Trophoblast cell (in vitro differentiated cells and primary cell): Measurements from ENCODE around the gene USP20.

Experiments
- DNase-seq, 2 donors: peaks; one replicate each; pipeline ENCODE4 v3.0.0-alpha.2; 2016
- H2AFZ ChIP-seq: 2 replicates; pipeline ENCODE4 v1.6.1; 2013; ENCODE audit warnings: low read length, moderate library complexity, mild to moderate bottlenecking; ENCODE audit not compliant: insufficient read depth, poor library complexity
- H2AK5ac ChIP-seq: 2 replicates; pipeline ENCODE4 v1.6.1; 2013; ENCODE audit warnings: mild to moderate bottlenecking, low read length
- H2BK120ac ChIP-seq: 2 replicates; pipeline ENCODE4 v1.6.1; 2013; ENCODE audit warnings: low read length, mild to moderate bottlenecking, moderate library complexity; ENCODE audit not compliant: insufficient read depth, poor library complexity
- H2BK12ac ChIP-seq: 2 replicates; pipeline ENCODE4 v1.6.1; 2013; ENCODE audit warnings: mild to moderate bottlenecking, low read length, moderate library complexity
- H2BK5ac ChIP-seq: 2 replicates; pipeline ENCODE4 v1.6.1; 2013; ENCODE audit warnings: low read length, low read depth, moderate library complexity, mild to moderate bottlenecking; ENCODE audit not compliant: poor library complexity
- H3K14ac ChIP-seq: 2 replicates; pipeline ENCODE4 v1.6.1; 2013; ENCODE audit warnings: mild to moderate bottlenecking, low read length
- H3K18ac ChIP-seq: 2 replicates; pipeline ENCODE4 v1.6.1; 2013; ENCODE audit warnings: mild to moderate bottlenecking, low read length
- H3K23ac ChIP-seq: 2 replicates; pipeline ENCODE4 v1.6.1; 2013; ENCODE audit warnings: low read length
- H3K27ac ChIP-seq: 2 replicates; pipeline ENCODE4 v1.5.1; 2013; ENCODE audit warnings: low read depth, mild to moderate bottlenecking, inconsistent platforms, low read length, moderate library complexity
- H3K27me3 ChIP-seq: 2 replicates; pipeline ENCODE4 v1.6.1; 2013; ENCODE audit warnings: inconsistent platforms, mild to moderate bottlenecking, low read length, moderate library complexity; ENCODE audit not compliant: insufficient read depth
- H3K36me3 ChIP-seq, 2 experiments: 1 replicate in 1 of 2; 2 replicates in 1 of 2; pipeline ENCODE4 v1.6.1; 2013; ENCODE audit warnings: low read length in 2 of 2, mild to moderate bottlenecking in 2 of 2, moderate library complexity in 1 of 2; ENCODE audit not compliant: insufficient read depth in 2 of 2, control insufficient read depth in 1 of 2
- H3K4ac ChIP-seq: 2 replicates; pipeline ENCODE4 v1.6.1; 2013; ENCODE audit warnings: low read depth, mild to moderate bottlenecking, low read length, moderate library complexity
- H3K4me1 ChIP-seq, 2 experiments: 1 replicate in 1 of 2; 2 replicates in 1 of 2; pipeline ENCODE4 v1.6.1; 2013; ENCODE audit warnings: low read length in 2 of 2, mild to moderate bottlenecking in 2 of 2, moderate library complexity in 1 of 2; ENCODE audit not compliant: insufficient read depth in 2 of 2, control insufficient read depth in 1 of 2
- H3K4me2 ChIP-seq: 2 replicates; pipeline ENCODE4 v1.6.1; 2013; ENCODE audit warnings: inconsistent platforms, mild to moderate bottlenecking, low read length, moderate library complexity
- H3K4me3 ChIP-seq: 2 replicates; pipeline ENCODE4 v1.5.1; 2013; ENCODE audit warnings: mild to moderate bottlenecking, low read depth, low read length, inconsistent platforms
- H3K79me1 ChIP-seq: one replicate; pipeline ENCODE4 v1.6.1; 2013; ENCODE audit warnings: low read length
- H3K79me2 ChIP-seq: 2 replicates; pipeline ENCODE4 v1.6.1; 2013; ENCODE audit warnings: low read length, mild to moderate bottlenecking; ENCODE audit not compliant: control insufficient read depth, insufficient read depth, poor library complexity
- H3K9ac ChIP-seq: 2 replicates; pipeline ENCODE4 v1.6.1; 2013; ENCODE audit warnings: mild to moderate bottlenecking, low read length
- H3K9me3 ChIP-seq: 2 replicates; pipeline ENCODE4 v1.6.1; 2013; ENCODE audit warnings: low read depth, mild to moderate bottlenecking, control low read depth, inconsistent platforms, low read length; ENCODE audit not compliant: insufficient read depth
- H4K12ac ChIP-seq: 2 replicates; pipeline ENCODE4 v1.6.1; 2013; ENCODE audit warnings: low read depth, mild to moderate bottlenecking, low read length, moderate library complexity
- H4K8ac ChIP-seq: 2 replicates; pipeline ENCODE4 v1.6.1; 2013; ENCODE audit warnings: low read depth, mild to moderate bottlenecking, low read length, moderate library complexity
- H4K91ac ChIP-seq: one replicate; pipeline ENCODE4 v1.6.1; 2013; ENCODE audit warnings: low read depth, mild to moderate bottlenecking, low read length, moderate library complexity
- WGBS: extraction: QIAGEN DNeasy Blood & Tissue Kit; methylation state at CpG from one replicate; pipeline ENCODE4 v1.1.7; 2013; ENCODE audit warnings: missing lambda C conversion rate; ENCODE audit not compliant: insufficient read length, insufficient coverage; ENCODE audit errors: extremely low coverage; 5-methylcytosine and 5-hydroxymethylcytosine counted together

USP20 gene

DNA sequence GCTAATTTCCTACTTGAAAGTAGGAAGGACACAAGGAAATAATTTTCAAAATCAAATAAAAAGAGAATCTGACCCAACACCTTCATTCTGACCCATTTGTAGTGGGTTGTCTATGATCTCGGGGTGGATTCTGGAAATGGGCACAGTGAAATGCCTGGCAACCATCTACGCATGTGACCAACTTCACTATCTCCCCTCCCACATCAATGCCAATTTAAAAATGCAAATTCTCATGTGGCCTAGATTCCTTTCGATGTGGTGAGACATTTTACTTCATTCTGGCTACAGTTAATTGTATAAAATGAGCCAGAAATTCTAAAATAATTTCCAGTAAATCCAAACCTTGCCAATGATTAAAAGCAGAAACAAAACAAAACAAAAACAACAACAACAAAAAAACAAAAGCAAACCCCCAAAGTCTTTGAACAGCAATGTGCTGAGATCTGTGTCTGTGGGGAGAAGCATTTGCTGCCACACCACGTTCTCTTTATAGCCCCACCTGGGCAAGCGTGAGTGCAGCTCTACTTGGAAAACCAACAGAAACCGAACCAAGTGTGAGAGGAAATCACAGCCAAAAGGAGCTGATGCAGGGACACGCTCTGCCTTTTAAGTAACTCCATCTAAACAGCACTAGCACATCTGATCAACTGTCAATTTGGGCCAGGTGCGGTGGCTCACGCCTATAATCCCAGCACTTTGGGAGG is 59.0 kb downstream of the USP20 start:
- Histone ChIP-seq H3K4me3 (no peak overlapping the region), H2BK12ac (no peak overlapping the region), H2BK120ac (no peak overlapping the region), H3K23ac (no peak overlapping the region), H4K12ac (no peak overlapping the region), H3K36me3 (peaks cover 6 to 16% of the 10 kb centered on the region in 2 experiments), H3K14ac (no peak overlapping the region), H3K9me3 (no peaks in the 10 kb centered on the region), H3K27ac (no peak overlapping the region), H3K4me1 (no peaks in the 10 kb centered on the region), H4K8ac (no peak overlapping the region), H3K4me2 (no peak overlapping the region), H4K91ac (no peak overlapping the region), H3K18ac (no peak overlapping the region), H2AK5ac (no peak overlapping the region), H2AFZ (no peak overlapping the region), H3K27me3 (no peaks in the 10 kb centered on the region), H3K4ac (no peak overlapping the region), H3K79me2 (no peaks in the 10 kb centered on the region), H3K9ac (no peak overlapping the region), H2BK5ac (no peak overlapping the region), H3K79me1 (no peaks in the 10 kb centered on the region)
- DNase-seq = no peak
- no CpG with 5 or more reads among the region's 9 CpGs for WGBS

DNA sequence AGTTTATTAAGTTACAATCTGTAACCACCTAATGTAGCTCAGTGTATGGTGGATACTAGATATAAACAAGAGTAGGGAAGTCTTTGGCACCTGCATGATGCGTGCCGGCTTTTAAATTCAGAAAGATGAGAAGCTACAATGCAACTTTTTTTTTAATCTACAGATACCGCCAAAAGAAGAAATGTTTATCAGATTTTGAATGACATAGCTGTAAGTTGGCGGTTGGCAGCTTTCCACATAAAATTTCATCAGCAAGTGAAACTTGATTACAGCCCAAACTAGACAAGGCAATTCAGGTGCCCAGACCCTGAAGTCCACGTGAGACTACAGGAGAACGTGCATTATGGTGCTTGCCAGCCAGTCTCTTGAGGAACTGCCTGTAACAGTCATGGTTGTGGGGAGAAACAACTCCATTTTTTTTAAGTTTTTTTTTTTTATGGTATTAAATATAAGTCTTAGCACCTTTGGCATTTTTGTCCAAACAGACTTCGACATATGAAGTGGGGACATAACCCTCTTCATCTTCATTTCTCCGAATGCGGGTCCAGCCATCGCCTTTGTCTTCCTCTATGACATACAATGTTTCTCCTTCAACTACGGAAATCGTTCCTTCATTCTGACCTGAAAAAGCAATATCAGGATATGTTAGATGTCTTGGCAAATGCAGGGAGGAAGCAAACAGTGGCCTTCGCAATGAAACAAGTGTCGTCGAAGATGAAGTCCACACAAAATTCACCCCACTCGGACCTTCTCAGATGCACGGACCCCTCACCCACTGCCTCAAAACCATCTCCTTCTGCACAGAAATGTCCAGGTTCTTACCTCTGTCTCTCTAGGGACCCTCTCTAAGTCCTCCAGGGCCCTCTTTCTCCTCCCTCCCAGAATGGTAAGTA is 60.4 kb downstream of the USP20 start:
- WGBS = no CpG with 5 or more reads among the region's 17 CpGs
- H3K14ac ChIP-seq = no peak overlapping the region

DNA sequence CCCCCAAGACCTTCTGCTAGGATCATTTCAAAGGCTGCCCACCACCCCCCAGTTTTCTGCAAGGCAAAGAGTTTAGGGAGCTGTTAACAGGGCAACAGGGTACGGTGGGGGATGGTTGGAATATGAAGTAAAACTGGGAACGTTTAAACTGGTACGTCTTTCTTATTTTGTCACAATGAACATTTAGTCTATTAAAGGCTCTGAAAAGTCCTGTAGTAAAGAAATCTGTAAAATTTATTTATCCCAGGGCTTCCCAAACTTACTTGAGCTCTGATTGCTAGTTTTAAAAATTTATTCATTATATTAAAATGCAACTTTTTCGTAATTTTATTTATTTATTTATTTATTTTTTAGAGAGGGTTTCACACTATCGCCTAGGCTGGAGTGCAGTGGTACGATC is 62.0 kb downstream of the USP20 start:
- no peak overlapping the region for H3K14ac ChIP-seq
- no peaks in the 10 kb centered on the region for H3K9me3 ChIP-seq
- no peak overlapping the region for H3K23ac ChIP-seq
- no peak for DNase-seq
- H3K79me2 ChIP-seq = no peaks in the 10 kb centered on the region
- H3K9ac ChIP-seq = no peak overlapping the region
- H3K4ac ChIP-seq = no peak overlapping the region
- no peak overlapping the region for H2BK120ac ChIP-seq
- no peak overlapping the region for H4K8ac ChIP-seq
- H2AK5ac ChIP-seq = no peak overlapping the region
- no CpG with 5 or more reads among the region's 6 CpGs for WGBS
- no peak overlapping the region for H4K12ac ChIP-seq
- H2BK12ac ChIP-seq = no peak overlapping the region
- H3K79me1 ChIP-seq = no peaks in the 10 kb centered on the region
- no peak overlapping the region for H4K91ac ChIP-seq
- no peak overlapping the region for H2BK5ac ChIP-seq
- H3K36me3 ChIP-seq = peaks cover 8 to 20% of the 10 kb centered on the region in 2 experiments
- H3K4me1 ChIP-seq = no peaks in the 10 kb centered on the region
- no peak overlapping the region for H3K4me3 ChIP-seq
- H3K18ac ChIP-seq = no peak overlapping the region
- H3K27me3 ChIP-seq = no peaks in the 10 kb centered on the region
- no peak overlapping the region for H2AFZ ChIP-seq
- H3K4me2 ChIP-seq = no peak overlapping the region
- no peak overlapping the region for H3K27ac ChIP-seq

More for the DNA sequence above, 60.4 kb downstream of the USP20 start:
- Histone ChIP-seq H2BK12ac (no peak overlapping the region), H2AFZ (no peak overlapping the region), H3K23ac (no peak overlapping the region), H3K9me3 (no peaks in the 10 kb centered on the region), H3K4me3 (no peak overlapping the region), H2AK5ac (no peak overlapping the region), H3K4me2 (no peak overlapping the region), H3K4me1 (no peaks in the 10 kb centered on the region), H4K8ac (no peak overlapping the region), H3K27ac (no peak overlapping the region), H3K79me1 (no peaks in the 10 kb centered on the region), H3K27me3 (no peaks in the 10 kb centered on the region), H3K4ac (no peak overlapping the region), H3K9ac (no peak overlapping the region), H2BK5ac (no peak overlapping the region), H2BK120ac (no peak overlapping the region), H3K36me3 (peaks cover 8 to 19% of the 10 kb centered on the region in 2 experiments), H3K18ac (no peak overlapping the region), H4K12ac (no peak overlapping the region), H4K91ac (no peak overlapping the region), H3K79me2 (no peaks in the 10 kb centered on the region)
- no peak for DNase-seq

DNA sequence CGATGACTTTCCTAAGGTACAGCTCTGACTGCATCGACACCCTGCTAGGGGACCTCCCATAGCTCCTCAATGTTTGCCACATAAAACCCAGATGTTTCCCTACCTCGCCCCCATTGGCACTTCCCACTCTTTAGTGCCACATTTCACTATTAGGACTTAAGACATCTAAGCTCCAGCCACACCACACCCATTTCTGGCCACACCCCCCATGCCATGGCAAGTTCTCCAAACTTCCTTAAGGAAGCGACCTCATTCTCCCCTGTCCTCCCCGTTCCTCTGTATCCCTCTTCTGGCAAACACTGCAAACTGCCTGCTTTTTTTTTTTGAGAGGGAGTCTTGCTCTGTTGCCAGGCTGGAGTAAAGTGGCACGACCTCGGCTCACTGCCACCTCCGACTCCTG is 62.9 kb downstream of the USP20 start:
- Histone ChIP-seq H3K36me3 (peaks cover 8 to 21% of the 10 kb centered on the region in 2 experiments), H3K79me2 (no peaks in the 10 kb centered on the region), H2BK12ac (no peak overlapping the region), H3K27me3 (no peaks in the 10 kb centered on the region), H4K12ac (no peak overlapping the region), H2BK5ac (no peak overlapping the region), H3K23ac (no peak overlapping the region), H2AFZ (no peak overlapping the region), H3K27ac (no peak overlapping the region), H3K79me1 (no peaks in the 10 kb centered on the region), H3K4me1 (no peaks in the 10 kb centered on the region), H3K4ac (no peak overlapping the region), H4K91ac (no peak overlapping the region), H2BK120ac (no peak overlapping the region), H4K8ac (no peak overlapping the region), H3K18ac (no peak overlapping the region), H3K4me3 (no peak overlapping the region), H3K4me2 (no peak overlapping the region), H3K9me3 (no peaks in the 10 kb centered on the region), H2AK5ac (no peak overlapping the region), H3K14ac (no peak overlapping the region), H3K9ac (no peak overlapping the region)
- WGBS = no CpG with 5 or more reads among the region's 8 CpGs
- DNase-seq = no peak
